Stimulated activated CD4-positive, alpha-beta T cell treated with anti-CD3 and anti-CD28 coated beads, Interleukin-2, amount 100 ng/mL, for 4 hours (primary cell): Measurements from ENCODE around the gene GPC3.
"Not testable (repeated sequence)": the region's sequence is repeated elsewhere in the genome, so short reads cannot be mapped to it uniquely, and the experiment has no call there.

Source experiments
- DNase-seq: peaks from one replicate; pipeline ENCODE4 v3.0.0-alpha.2; 2020; ENCODE audit warnings: low read depth

The GPC3 gene

DNA sequence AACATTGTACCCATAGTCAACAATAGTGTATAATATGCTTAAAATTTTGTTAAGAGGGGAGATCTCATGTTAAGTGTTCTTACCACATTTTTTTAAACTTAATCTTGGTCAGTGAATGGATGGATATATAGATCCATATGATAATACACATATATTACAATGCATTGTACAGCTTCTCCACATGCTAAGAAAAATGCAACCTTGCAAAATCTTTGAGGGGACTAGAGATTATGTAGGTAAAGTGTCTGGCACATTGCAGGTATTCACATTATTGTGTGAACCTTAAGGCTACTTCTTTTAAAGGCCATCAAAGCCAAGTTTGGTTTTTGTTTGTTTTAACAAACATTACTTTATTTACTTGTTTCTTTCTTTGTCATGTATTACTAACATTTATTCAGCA, 10.4 kb upstream of the GPC3 start:
- DNase-seq, result no peak

DNA sequence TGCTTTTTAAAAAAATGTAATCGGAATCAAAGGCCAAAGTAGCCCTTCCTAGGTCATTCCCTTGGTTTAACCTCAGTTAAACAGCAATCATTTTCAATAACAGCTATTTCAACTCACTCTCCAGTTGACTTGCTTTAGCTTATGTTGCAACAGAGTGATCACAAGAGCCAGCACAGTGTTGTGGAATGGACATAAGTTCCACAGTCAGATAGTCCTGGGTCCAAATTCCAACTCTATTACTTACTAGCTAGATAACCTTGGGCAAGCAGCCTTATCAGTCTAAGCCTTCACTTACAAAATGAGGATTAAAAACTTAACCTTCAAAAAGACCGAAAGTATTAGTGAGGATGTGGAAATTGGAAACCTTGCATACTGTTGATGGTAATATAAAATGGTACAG, 9.2 kb upstream of the GPC3 start:
- no peak for DNase-seq

DNA sequence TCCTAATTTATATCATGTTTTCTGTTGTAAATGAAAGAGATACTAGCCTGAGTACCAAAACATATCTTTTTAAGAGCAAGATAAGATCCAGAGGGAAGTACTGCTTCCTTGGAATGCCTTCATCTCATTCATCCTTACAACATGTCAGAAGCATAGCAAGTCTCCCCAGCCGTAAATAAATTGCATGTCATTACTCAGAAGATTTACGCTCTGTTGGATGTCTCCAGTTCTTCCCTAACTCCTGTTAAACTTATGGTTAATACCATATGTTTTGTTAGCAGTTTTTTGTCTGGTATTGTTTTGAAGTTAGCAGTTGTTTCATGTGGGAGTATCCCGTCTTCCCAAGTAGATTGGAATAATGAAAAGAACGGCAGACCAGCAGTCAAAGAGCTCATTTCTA, 7.5 kb upstream of the GPC3 start:
- no peak for DNase-seq

DNA sequence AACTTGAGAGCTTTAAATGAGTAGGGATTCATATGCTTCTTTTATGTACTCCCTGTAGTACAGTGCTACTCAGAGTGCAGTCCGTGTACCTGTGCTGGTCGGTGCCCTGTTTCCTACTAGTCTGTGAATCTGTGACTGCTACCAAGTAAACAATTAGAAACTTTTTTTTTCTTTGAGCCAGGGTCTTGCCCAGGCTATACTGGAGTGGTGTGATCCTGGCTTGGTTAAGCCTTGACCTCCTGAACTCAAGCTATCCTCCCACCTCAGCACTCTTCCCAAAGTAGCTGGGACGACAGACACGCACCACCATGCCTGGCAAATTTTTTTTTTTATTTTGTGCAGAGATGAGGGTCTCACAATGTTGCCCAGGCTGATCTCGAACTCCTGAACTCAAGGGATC, 6.4 kb upstream of the GPC3 start:
- no peak for DNase-seq

DNA sequence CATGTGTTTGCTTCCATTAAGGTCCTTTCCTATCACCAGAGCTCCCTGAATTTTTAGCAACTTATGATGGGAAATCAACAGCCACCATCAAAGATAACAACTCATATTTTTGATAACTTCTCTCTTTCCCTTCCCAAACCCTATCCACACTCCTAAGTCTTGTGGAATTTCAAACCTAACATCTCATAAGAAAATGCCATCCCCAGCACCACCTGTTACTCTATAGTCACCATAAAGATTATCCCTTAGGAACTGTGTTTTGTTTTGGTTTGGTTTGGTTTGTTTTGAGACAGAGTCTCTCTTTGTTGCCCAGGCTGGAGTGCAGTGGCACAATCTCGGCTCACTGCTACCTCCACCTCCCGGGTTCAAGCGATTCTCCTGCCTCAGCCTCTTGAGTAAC, 5.7 kb upstream of the GPC3 start:
- DNase-seq, result not testable (repeated sequence)

DNA sequence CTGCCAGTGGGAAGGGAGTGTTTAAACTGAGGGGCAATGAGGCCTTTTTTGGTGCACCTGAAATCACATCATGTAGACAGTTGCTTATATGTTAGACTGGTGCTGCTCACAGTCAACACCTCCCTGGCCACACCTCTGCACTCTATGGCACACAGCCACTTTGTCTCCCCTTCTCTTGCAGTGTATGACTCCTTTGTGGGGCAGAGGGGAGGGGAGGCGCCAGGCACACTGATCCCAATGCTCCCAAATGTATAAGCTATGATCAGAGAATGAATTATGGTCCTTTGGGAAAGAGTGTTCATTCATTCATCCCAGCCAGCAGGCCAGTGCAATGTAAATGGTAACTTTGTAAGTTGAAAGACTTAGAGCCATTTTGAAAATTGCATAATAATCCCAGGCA, 4.6 kb upstream of the GPC3 start:
- DNase-seq, result no peak

DNA sequence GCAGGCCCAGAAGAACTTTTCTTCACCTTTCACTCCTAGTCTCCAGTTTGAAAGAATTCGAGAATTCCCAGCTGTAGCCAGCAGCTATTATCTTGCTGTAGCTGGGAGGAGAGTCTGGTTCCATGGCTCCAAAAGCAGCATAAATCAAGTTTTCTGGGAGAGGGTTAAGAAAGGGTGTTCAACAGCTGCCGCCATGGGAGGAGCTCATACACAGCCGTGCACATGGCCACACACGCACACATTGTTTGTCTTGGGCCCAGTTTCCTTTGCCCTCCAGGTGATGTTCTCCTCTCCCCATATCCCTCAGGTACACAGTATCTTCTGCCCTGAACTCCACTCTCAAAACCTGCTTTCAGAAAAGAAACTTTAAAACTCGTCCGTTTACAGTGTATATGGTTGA, 4.1 kb upstream of the GPC3 start:
- DNase-seq, result no peak

DNA sequence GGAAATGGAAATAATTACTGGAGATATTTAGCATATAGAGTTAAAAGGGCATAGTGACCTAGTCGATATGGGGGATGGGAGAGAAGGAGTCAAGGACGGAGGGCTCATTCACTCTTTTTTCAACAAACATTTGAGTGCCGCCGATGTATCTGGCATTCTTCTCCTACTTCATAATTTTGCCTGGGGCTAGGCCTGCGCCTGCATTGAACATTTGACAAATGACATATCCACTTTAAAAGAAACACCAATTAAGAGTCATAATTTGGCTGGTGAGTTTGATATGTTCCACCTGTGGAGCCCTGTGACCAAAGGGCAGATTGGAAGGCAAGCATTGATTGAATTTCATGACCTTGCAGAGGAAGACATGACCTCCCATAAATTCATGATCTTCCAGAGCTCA, 2.6 kb upstream of the GPC3 start:
- DNase-seq, result no peak

DNA sequence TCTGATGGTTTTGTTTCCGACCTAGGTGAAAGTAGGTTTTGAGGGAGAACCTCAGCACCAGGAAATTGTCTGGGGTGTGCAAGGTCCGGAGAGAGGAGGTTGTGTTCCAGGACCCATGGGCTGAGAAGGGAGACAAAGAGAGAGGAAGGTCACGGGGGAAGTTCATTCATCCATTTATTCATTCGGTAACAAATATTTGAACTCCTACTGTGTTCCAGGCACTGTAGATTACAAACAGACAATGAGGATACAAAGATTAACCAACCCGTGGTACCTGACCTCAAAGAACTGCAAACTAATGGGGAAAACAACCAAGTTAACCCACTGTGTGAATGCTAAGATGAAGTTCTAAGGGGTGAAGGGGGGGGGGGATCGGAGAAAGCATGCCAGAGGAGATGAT, 1.8 kb upstream of the GPC3 start:
- no peak for DNase-seq

DNA sequence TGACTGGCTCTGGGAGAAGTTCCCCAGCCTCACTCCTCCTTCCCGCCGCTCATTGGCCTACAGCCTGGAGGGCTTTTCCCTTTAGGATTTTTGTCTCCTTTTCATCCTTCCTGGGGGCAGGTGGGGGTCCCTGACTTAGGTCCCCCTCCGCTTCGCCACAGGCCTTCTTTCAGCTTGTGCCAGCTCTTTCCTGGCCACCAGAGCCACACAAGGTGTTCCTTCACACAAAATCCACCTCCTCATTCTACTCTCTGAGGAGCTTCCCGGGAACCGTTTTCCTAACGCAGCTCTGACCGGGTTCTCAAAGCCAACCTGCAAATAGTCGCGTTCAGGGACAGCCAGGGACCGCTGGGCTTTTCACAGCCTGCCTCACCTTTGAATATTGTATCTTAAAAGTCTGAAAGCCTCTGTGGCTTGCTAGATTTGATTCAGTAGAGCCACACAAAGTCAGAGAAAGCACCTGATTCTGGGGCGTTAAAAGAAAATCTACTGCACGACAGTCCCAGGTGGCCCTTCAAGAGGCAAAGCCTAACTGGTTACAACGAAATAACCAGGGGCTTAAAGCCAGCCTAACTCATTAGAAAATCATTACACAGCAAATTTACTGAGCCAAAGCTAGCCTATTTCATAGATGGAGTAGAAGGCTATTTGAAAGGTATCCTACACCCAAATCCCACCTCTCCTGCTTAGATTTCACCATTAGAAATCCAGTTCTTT, 731 bp upstream of the GPC3 start:
- no peak for DNase-seq

DNA sequence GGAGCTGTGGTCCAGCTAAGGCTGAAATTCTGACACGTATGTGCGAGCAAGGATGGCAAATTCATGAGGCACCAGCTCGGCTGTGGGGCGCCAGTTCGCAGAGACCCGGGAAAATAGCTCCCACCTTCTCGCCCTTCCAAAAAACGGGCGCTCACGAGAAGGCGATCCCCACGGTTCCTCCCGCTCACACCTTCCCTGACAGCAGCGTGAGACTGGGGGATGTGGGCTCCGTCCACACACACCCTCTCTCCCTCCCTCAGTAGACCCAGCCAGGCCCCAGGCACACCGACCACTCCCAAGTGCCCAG, 584 bp downstream of the GPC3 start:
- no peak for DNase-seq

DNA sequence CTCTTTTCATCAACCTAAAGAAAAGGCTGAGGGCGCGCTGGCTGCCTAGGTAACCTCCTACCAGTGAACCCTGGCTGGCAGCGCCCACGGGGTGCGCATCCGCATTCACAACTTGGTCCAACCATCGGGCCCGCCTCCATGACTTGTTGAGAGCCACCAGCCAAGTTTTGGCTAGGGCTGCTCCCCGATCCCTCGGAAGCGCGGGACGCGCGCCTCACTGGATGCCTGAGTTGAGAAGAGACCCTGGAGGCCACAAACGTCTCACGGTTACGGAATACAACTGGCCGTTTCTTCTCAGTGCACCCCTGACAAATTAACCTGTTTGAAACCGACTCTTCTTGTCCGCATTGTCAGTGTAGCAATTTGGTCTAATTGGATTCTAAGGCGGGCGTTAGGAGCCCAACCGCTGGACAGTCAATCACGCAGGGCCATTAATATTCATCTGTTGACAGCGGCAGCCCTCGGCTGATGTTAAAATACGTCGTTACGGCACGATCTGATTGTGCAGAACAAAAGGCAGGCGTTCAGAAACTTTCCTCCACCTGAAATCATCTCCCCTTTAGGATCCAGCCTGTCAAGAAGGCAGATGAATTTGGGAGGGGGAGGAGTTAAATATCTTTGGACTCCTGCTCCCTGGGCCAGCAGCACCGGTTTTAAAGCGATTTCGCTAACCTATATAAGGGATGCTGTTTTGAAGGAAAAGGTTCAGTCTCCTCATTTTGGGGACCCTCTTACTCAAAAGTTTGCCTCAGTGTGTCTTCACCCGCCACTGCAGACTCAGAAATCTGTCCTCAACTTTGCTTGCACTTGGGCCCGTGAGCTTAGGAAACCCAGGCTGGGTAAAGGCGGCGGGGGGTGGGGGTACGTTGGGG, 1.2 kb downstream of the GPC3 start:
- DNase-seq, result no peak

DNA sequence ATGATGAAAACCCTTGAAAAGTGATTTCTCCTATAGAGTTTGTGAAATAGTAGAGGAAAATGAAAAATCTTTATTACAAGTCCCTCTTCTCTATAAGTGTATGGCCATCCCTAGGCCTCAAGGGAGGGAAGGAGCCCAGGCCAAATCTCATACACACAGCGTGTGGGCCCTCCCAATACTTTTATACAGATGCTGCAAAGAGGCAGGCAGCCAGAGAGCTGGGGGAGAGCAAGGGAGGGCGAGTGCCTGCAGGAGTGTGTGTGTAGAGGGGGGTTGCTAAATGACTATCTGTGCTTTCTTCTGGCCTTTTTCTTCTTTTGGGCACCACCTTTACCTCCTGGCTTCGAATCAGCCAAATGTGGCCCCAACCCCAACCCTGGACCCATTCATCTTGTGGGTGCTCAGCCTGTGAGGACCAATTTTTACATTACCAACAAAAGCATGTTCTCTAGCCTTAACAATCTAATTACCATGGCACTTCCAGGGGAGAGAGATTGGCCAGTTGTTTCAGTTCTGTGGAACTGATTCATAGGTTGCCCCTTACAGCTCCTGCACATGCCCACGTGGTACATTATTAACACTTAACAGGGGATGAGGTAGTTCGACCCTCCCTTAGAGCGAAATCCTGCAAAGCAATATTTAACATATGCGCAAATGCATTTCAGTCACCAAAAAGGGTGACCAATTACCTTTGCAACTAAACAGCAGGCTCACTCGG, 2.0 kb downstream of the GPC3 start:
- DNase-seq, result no peak

DNA sequence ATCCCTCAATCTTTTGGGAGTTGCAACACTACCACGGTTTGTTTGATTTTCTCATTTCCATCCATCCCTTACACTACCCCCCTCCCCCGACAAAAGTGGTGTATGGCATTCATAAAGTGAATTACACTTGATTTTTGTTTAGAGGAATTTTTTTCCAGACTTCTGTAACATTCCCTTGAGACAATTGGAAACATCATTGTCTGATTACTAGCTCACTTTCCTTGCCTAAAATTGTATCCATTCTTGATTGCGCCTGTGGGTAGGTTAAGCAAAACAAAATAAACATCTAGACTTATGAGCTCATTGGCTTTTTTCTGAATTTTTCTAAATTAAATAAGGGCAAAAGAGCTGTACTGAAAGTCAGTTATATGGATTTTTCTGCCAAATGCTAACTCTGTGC, 3.5 kb downstream of the GPC3 start:
- DNase-seq, result no peak

DNA sequence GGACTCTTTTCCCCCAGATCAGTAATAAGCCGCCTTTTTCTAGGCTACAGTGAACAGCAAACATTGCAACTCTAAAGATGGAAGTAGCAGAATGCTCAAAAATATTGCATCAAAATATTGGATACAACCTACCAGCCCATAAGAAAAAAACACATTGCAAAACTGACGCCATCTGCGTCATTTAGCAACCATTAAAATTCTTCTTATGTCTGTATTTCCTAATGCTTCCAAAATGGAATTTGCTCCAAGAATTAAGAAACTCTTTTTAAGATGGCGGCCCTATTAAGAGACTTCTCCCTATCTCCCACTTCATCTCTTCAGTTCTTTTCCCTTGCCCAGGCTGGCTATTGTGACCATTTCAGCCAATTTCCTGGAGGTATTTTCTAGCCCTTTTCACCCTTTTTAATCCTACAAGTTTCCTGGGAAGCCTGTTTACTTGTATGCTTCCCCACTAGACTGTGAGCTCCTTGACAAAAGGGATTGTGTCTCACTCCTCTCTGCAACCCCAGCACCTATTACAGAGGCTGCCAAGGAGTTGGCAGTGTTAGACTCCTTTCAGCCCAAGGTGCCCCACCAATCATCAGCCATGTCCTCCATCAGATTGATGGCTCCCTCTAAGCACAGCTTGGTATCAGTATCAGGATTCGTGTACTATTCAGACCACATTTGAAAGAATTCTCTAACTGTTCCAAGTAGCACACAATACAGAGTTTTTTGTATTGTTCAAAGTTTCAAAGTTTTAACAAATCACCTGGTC, 4.4 kb downstream of the GPC3 start:
- DNase-seq, result no peak

DNA sequence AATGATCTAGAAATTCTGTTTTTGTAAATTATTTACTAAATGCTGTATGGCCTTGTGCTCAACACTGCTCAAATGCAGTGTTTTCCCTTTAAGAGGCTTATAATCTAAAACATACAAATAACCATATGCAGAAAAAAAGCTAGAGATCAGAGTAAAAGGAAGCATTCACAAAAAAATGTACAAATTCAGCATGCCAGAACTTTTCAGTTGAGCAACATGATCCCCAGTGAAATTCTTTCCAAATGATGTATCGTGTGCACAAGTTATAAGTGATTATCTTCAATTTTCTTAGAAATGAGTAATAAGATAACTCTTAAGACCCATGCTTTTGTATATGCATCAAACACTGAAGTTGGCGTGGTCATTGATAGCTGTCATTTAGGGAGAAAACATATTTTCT, 5.0 kb downstream of the GPC3 start:
- DNase-seq, result no peak

DNA sequence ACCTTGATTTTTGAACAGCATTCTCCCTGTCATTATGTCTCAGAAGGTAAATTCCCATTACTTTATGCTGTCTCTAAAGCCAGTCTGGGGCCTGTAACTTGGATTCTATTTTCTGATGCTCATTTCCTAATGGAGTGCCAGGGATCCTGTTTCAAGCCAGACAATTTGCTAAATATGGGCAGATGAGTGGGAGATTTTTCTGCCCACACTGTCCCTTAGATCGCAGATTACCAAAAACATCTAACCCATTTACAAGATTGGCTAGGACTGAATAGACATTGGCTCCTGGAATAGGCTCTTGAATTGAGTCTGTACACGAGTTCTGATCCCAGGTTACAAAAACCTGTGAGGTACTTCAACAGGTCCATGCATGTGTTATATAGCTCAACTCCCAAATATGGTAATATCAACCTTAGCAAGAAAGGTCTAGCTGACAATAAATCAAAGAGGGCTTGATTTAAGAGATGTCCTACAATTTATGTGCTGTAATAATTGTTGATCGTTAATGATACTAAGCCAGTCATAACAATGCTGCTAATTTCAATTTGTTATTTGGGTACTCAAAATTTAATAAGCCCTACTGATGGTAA, 5.7 kb downstream of the GPC3 start:
- DNase-seq, result no peak

DNA sequence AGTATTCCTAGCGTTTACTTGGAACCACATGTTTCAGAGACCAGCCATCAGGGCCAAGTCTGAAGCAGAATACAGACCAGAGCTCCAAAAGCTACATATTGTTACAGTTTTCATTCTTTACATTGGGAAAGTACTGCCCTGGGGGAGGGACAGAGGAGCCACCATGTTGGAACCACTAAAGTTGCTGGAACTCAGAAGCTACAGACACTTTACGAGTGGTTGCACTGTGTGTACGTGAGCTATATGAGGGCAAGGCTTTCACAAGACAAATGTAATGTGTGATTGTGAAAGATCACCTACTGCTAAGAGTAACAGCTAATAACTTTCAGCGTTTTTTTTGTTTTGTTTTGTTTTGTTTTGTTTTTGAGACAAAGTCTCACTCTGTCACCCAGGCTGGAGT, 11.7 kb downstream of the GPC3 start:
- no peak for DNase-seq

DNA sequence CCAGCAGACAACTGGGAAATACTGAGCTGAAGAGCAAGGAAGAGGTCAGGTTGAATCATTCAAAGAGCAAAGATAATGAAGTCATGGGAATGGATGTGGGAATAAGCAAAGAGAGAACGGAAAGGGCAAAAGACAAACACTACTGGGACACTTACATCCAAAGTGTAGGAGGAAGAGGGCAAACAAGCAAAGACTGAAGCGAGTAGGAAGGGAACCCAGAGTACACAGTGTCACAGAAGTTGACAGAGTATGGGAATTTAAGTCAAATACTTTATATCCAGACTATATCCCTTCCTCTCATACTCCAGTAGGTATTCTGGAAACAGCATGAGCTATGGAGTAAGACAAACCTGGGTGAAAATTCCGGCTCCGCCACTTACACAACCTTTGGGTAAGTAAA, 12.5 kb downstream of the GPC3 start:
- DNase-seq, result no peak

DNA sequence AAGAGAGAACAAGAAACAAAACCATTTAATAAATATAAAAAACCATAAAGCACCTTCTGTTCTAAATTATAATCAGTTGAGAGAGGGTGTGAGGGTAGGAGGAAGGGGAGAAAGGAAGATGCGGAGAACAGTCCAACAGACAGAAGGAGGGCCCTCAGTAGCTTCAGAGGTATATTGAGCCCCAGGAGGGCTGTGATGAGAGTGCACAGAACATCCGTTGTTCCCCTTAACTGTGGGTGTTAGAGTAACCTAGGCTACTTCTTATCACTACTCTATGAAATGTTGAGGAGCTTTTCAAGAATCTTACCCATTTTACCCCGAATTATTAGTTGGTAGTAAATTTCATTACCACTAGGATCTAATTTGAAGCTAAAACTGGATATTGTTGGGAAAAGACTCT, 13.8 kb downstream of the GPC3 start:
- DNase-seq, result no peak

DNA sequence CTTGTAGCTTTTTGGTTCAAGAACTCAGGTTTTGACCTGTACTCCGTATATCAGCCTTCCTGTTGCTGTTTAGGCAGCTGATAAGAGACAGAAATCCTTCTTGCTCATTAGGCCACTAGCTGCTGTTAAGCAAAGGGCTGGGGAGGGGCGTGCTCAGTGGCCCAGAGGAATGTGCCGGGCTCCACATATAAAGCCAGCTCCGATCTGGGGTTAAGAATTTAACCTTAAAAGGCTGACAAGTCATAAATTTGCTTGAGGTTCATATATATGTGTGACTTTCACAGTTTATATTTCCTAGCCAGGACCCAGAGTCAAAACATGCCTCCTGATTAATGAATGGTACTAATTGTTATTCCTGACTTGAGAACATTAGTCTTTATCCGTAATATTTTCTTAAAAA, 15.3 kb downstream of the GPC3 start:
- DNase-seq, result no peak

DNA sequence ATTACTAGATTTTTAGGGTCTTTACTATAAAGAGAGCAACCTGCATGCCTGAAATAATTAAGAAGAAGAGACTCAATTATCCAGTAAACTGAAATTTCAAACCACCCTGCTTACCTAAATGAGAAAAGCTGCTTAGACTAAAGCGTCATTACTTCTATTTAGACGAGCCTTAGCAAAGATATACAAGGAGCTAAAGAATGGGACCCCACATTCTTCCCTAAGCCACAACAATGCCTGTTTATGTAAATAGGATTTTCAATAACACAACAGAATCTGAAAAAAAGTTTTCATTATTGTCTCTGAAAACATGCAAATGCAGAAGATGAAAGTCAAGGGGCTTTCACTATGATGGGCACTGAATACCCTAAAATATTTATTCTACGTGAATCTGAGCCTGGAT, 16.2 kb downstream of the GPC3 start:
- no peak for DNase-seq
